Stimulated activated CD4-positive, alpha-beta T cell treated with anti-CD3 and anti-CD28 coated beads, Interleukin-2, amount 100 ng/mL, for 24 hours (primary cell): ENCODE data around the gene PLEKHA6.

Source experiments
- DNase-seq, 2 donors: peaks; one replicate each; pipeline ENCODE4 v3.0.0-alpha.2; 2020

The PLEKHA6 gene

DNA sequence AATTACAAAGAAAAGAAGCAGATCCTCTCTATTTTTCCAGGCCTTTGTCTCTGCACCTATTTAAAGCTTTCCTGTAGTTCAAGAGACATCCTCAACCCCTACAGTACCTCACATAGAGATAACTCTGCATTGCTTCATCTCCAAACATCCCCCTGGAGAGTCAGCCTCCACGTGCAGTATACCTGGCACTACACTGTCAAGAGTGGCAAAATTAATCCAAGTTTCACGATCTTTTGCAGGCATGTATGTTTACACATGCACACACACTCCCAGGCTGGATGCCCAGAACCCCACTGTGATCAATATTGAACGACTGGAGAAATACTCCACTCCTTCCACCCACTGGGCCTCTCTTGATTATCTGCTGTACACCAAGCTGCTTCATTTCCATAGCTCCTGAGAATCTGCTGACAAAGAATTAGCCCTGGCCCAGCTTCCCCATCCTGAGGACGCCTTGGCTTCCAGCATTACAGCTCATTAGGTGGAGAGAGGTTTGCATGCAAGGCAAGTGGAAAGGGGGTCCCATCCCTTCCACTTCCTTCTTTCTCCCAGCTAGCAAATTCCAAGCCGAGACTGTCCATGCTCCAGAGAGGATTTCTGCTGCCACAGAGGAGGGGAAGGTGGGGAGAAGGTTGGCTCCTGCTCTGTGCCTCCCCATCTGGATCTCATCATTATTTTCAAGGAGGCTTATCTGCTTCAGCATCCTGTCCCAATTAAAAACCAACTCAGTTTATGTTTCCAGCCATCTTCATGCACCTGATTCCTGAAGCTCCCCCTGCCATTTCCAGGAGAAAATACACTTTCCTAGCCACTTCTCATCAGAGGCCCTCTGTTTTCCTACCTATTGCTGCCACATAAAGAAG, 79.4 kb downstream of the PLEKHA6 start:
- DNase-seq = no peak

- DNase-seq = no peak
Measured at GRCh38 chr1:204278958-204279357, 80.8 kb downstream of the PLEKHA6 start.

DNA sequence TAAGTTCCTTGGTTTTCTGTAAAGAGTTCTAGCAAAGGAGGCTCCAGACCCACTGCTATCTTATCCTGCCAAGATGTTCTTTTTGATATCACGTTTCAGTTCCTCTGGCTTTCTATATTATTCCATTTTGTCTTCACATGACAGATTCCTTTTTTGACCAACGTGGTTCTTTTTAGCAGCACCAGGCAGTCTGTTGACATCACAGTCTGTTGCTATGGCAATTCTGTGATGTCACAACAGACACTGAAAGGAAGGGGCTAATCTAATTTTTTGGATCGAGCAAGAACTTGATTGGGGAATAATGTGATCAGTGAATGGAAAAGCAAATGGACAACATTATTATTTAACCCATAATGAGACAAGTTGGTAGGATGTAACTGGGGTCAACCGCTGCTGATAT, 81.5 kb downstream of the PLEKHA6 start:
- DNase-seq = no peak

GRCh38 chr1:204277563-204278219, 82.0 kb downstream of the PLEKHA6 start:
- DNase-seq = no peak

GRCh38 chr1:204275695-204276370, 83.9 kb downstream of the PLEKHA6 start:
- DNase-seq = no peak

DNA sequence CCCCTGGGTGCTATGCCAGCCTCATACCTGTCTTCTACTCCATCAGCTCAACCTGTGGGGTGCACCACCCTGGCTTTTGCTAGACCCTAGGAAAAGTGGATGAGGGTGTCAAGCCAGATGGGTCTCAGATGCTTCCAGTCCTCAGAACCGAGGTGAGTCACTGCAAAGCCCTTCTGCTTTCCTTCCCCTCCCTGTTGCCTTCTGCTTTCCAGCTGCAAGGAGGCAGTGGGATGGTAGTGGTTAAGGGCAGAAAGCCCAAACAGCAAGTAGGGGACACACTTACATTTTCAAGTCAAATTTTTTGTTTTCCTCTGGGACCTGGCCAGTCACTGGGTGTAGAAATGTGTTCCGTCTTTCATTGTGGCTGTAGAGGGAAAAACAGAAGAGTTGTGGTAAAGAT, 85.3 kb downstream of the PLEKHA6 start:
- no peak for DNase-seq

GRCh38 chr1:204272505-204272904, 87.2 kb downstream of the PLEKHA6 start:
- DNase-seq = no peak

DNA sequence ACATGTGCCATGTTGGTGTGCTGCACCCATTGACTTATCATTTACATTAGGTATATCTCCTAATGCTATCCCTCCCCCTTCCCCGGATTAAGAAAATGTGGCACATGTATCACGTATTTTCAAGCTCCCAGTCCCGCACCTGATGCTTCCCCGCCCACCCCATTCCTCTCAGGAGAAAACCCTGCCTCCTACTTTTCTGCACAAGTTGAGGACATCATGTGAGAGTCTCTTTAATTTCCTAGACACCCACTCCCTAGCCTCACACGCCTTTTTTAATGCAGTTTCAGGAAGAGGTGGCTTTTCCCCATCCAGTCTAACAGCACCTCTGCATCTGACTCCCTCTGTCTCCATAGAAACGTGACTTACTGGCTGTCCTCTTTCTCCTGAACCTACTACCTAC, 87.8 kb downstream of the PLEKHA6 start:
- no peak for DNase-seq

GRCh38 chr1:204268101-204268500, 91.6 kb downstream of the PLEKHA6 start:
- no peak for DNase-seq

DNA sequence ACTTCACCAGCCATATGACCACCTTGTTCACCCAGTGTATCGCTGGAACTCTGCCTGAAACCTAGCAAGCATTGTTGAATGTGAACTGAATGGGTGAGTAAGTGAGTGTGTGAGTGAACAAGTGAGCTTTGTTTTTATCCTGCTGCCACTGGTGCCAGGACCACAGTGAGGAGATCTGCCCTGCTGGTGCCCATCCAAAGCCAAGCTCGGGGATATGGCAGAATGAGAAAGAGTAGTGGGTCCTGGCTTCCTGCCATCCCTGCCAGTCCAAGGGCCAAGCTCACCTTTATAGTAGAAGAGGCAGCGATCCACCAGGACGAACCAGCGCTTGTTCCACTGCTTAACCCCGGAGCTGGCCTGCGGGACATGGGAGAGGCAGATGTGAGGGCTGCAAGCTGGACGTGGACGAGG, 92.5 kb downstream of the PLEKHA6 start:
- DNase-seq = no peak

GRCh38 chr1:204266504-204267034, 93.2 kb downstream of the PLEKHA6 start:
- no peak for DNase-seq

- no peak for DNase-seq
Measured at GRCh38 chr1:204265665-204266064, 94.1 kb downstream of the PLEKHA6 start.

GRCh38 chr1:204264805-204265204, 94.9 kb downstream of the PLEKHA6 start:
- DNase-seq = no peak

DNA sequence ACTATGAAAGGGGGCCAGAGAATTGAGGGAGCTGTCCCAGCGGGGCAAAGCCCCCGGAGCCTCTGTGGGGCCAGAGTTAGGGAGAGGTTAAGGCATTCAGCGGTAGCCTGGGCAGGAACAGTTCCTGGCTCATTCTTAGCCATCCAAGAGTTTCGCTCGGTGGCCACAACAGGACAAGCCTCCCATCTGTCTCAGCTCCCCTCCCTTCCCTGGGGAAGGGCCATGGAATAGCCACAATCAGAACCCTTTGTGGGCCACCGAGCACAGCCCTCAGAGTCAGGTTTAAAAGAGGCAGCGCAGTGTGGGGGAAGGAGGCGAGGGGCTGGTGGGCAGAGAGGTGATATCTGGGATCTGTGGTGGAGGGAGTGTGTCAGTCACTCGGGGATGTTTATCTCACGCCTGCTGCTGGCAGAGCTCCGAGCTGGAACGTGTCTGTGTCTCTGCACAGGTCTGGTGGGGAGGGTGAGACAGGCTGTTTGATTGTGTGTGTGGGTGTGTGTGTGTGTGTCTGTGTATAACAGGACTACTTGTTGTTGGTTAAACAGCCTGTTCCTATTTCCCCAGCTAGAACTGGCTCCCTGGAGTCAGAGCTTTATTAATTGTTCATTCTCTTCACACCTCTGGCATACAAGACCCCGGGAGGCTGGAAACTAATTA, 96.3 kb downstream of the PLEKHA6 start:
- DNase-seq = no peak

- DNase-seq = no peak
Measured at GRCh38 chr1:204262506-204263253, 97.0 kb downstream of the PLEKHA6 start.

DNA sequence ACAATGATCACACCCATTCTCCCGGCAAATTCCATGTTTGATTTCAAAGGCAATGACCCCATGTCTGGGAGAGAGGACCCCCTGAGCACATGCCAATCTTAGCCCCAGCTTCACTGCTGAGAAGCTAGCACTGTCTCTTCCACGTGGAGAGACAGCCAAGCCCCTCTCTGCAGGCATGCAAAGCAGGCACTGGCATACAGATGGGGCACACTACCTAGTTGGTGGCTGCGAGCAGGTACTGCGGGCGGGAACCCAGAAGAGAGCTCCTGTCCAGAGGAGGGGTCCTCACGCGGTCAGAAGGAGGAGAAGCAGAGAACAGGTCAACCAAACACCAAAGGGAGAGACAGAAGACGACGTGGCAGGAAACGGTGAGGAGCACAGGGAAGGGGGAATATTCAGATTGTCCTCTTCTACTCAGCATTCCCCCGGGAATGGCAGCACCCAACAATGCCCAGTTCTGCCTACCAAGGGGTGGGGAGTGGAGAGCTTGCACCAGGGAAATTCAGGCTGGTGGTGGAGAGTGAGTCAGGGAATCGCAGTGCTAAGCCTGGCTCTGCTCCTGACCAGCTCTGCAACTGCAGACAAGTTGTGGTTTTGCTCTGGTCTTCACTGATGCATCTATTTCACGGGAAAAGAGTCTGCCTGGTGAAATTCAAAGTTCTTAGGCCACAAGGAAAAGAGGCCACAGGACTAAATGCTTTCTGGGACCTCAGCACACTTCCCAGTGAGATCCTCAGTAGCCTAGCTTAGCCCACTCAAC, 97.8 kb downstream of the PLEKHA6 start:
- DNase-seq = no peak

GRCh38 chr1:204261266-204261665, 98.5 kb downstream of the PLEKHA6 start:
- DNase-seq = no peak

- DNase-seq = no peak
Measured at GRCh38 chr1:204260601-204261197, 99.0 kb downstream of the PLEKHA6 start.

DNA sequence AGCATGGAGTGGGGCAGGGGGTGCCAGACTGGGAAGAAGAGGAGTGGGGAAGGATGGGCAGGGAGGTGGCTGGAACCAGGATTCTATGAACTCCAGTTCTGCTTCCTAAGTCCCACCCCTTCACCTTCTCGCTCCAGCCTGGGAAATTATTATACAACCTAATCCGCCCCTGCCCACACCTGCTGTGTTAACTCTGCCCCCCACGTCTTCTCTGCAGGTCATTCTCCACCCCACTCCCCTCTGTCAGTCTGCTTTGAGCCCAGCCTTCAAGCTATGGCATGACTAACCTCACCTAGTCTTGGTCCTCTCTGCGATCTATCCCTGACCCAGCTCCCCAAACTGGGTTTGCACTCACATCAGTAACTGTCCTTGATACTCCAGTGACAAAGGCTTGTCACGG, 99.9 kb downstream of the PLEKHA6 start:
- no peak for DNase-seq

- DNase-seq = no peak
Measured at GRCh38 chr1:204259196-204259595, 100.5 kb downstream of the PLEKHA6 start.
